Ureter (tissue), 1 donor: ENCODE results near the gene NFIX. TPM values are rescaled to one million over a fixed set of nuclear protein-coding genes. Genes with fewer than 3 reads are reported as not detected.
A peak's percentile ranks its signal among the peaks of the same experiment; 100 is the strongest.

ENCODE experiments used
- DNase-seq: peaks from one replicate; pipeline ENCODE4 v3.0.0-alpha.2; 2020; ENCODE audit warnings: low spot score
- total RNA-seq: library from RNA; stranded (reverse); gene quantifications from one replicate; pipeline ENCODE4 v1.2.4, GENCODE V29; 2023
- donor health status: DM: yes; HTN: yes; CAD: no.

The NFIX gene
- total RNA-seq, 1 donor from 2014 or later = 91.7 TPM

- peak; percentile 66 for DNase-seq
These were observed 96.3 kb downstream of the NFIX start for GRCh38 chr19:13091400-13092157.

GRCh38 chr19:13092158-13092543, 96.9 kb downstream of the NFIX start:
- no peak for DNase-seq

GRCh38 chr19:13092606-13093235, 97.4 kb downstream of the NFIX start:
- no peak for DNase-seq

- peak; percentile 85 for DNase-seq
These were observed 98.3 kb downstream of the NFIX start for GRCh38 chr19:13093407-13094105.

GRCh38 chr19:13094106-13094504, 98.8 kb downstream of the NFIX start:
- no peak for DNase-seq

- DNase-seq = no peak
These were observed 99.6 kb downstream of the NFIX start for GRCh38 chr19:13094771-13095392.

- no peak for DNase-seq
These were observed 100.1 kb downstream of the NFIX start for GRCh38 chr19:13095393-13095784.

GRCh38 chr19:13095934-13096927, 101.0 kb downstream of the NFIX start:
- no peak for DNase-seq

- no peak for DNase-seq
These were observed 101.8 kb downstream of the NFIX start for GRCh38 chr19:13097033-13097462.

- no peak for DNase-seq
These were observed 102.4 kb downstream of the NFIX start for GRCh38 chr19:13097463-13098258.

GRCh38 chr19:13098277-13099072, 103.2 kb downstream of the NFIX start:
- no peak for DNase-seq

- DNase-seq = no peak
These were observed 104.1 kb downstream of the NFIX start for GRCh38 chr19:13099073-13099999.

GRCh38 chr19:13100031-13100588, 104.8 kb downstream of the NFIX start:
- DNase-seq = no peak

- DNase-seq = no peak
These were observed 105.7 kb downstream of the NFIX start for GRCh38 chr19:13100841-13101589.

- no peak for DNase-seq
These were observed 106.5 kb downstream of the NFIX start for GRCh38 chr19:13101590-13102415.

- DNase-seq = no peak
These were observed 107.1 kb downstream of the NFIX start for GRCh38 chr19:13102416-13102665.
